ENCODE data around the gene TRAPPC12.

DNA sequence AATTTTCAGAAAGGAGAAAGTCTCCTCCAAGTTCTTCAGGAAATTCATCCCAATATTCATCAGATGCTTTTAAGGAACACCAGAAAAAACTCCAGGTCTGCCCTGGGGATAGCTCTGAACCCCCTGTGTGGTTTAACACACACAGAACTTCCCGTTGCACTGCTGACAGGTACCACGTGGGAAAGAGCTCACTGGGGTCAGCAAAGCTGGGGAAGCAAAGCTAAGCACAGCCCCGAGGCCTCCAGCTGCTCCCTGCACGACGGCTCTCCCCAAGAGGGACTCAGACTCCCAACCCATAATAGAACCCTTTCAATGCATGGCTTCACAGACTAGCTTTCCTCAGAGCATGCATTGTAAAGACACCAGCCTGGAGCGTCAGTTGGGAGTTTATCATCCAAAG, 111.8 kb downstream of the TRAPPC12 start:
- TF ChIP-seq NR1H2 (CRISPR knock-in tag; IDR thresholded peaks at IDR 0.05) (no peak), CREM (CRISPR knock-in tag; IDR thresholded peaks at IDR 0.05) (no peak), HMGA2 (CRISPR knock-in tag; IDR thresholded peaks at IDR 0.05) (no peak), CBFB (CRISPR knock-in tag; IDR thresholded peaks at IDR 0.05; ENCODE audit: low read depth) (no peak), FOXP1 (CRISPR knock-in tag; IDR thresholded peaks at IDR 0.05; ENCODE audit: borderline replicate concordance) (no peak), ZNF416 (CRISPR knock-in tag; IDR thresholded peaks at IDR 0.05) (no peak)
- TF ChIP-seq, protein P1, sequence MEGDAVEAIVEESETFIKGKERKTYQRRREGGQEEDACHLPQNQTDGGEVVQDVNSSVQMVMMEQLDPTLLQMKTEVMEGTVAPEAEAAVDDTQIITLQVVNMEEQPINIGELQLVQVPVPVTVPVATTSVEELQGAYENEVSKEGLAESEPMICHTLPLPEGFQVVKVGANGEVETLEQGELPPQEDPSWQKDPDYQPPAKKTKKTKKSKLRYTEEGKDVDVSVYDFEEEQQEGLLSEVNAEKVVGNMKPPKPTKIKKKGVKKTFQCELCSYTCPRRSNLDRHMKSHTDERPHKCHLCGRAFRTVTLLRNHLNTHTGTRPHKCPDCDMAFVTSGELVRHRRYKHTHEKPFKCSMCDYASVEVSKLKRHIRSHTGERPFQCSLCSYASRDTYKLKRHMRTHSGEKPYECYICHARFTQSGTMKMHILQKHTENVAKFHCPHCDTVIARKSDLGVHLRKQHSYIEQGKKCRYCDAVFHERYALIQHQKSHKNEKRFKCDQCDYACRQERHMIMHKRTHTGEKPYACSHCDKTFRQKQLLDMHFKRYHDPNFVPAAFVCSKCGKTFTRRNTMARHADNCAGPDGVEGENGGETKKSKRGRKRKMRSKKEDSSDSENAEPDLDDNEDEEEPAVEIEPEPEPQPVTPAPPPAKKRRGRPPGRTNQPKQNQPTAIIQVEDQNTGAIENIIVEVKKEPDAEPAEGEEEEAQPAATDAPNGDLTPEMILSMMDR (IDR thresholded peaks at IDR 0.05) = no peak
- TF ChIP-seq, protein P2, sequence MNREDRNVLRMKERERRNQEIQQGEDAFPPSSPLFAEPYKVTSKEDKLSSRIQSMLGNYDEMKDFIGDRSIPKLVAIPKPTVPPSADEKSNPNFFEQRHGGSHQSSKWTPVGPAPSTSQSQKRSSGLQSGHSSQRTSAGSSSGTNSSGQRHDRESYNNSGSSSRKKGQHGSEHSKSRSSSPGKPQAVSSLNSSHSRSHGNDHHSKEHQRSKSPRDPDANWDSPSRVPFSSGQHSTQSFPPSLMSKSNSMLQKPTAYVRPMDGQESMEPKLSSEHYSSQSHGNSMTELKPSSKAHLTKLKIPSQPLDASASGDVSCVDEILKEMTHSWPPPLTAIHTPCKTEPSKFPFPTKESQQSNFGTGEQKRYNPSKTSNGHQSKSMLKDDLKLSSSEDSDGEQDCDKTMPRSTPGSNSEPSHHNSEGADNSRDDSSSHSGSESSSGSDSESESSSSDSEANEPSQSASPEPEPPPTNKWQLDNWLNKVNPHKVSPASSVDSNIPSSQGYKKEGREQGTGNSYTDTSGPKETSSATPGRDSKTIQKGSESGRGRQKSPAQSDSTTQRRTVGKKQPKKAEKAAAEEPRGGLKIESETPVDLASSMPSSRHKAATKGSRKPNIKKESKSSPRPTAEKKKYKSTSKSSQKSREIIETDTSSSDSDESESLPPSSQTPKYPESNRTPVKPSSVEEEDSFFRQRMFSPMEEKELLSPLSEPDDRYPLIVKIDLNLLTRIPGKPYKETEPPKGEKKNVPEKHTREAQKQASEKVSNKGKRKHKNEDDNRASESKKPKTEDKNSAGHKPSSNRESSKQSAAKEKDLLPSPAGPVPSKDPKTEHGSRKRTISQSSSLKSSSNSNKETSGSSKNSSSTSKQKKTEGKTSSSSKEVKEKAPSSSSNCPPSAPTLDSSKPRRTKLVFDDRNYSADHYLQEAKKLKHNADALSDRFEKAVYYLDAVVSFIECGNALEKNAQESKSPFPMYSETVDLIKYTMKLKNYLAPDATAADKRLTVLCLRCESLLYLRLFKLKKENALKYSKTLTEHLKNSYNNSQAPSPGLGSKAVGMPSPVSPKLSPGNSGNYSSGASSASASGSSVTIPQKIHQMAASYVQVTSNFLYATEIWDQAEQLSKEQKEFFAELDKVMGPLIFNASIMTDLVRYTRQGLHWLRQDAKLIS (CRISPR knock-in tag; IDR thresholded peaks at IDR 0.05; ENCODE audit: borderline replicate concordance) = no peak
